GM18508 (cell line): Measurements from ENCODE around the gene KIAA1958.
"Not testable (repeated sequence)": the region's sequence is repeated elsewhere in the genome, so short reads cannot be mapped to it uniquely, and the experiment has no call there.

Experiments
- ATAC-seq: cut with Tn5 transposase; IDR thresholded peaks from one replicate; pipeline ENCODE4 v1.9.1; 2021; ENCODE audit warnings: moderate number of reproducible peaks; ENCODE audit not compliant: insufficient read depth, unreplicated experiment

Gene KIAA1958

GRCh38 chr9:112642126-112642525 lies 155.5 kb downstream of the KIAA1958 start:
- ATAC-seq = no peak

DNA sequence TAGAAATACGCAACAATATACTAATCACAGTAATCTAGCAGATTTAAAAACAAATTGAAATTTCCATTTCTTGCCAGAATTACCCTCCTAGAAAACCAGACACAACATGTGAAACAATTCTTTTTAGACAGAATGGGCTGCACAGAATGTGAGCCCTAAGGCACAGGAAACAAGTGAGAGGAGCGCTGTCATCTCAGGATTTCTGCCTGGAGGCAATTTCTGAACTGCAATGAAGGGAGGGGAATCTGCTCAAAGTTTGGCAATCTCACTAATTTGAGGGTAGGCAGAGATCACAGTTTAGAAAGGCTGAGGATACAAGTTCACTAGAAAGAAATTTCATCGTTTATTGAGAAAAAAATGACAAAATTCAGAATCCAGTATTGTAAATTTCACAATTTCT lies 161.0 kb downstream of the KIAA1958 start:
- no peak for ATAC-seq

DNA sequence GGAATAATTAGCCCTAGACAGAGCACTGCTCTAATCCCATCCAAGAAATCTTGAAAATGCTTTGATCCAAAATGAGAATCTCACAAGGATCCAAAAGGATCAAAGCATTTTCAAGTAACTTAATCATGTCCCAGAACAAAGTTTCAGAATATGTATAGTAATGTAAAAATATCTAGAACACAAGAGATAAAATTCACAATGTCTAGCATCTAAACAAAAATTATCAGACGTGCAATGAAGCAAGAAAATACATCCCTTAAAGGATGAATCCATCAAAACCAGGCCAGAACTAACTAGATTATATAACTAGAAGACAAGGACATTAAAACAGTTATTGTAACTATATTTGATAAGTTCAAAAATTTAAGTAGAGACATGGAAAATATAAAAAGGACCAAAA lies 162.0 kb downstream of the KIAA1958 start:
- ATAC-seq = no peak

DNA sequence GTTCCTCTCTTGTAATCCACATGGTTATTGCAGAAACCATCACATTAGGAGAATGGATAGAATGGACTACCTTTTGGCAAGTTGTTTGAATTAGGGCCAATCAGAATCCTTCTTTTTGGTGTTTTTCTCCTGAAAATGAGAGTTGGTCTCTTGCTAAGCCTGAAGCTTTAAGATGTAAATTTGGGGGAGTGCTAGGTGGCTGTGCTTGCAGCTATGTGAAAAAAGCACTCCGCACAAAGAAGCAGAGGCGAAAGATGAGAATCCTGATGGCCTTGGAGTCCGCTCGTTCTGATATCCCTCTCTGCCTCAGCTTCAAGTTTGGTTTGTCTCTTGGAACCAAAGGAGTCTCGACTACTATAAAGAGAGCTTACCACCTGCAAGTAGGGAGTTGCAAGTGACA lies 167.7 kb downstream of the KIAA1958 start:
- no peak for ATAC-seq

- ATAC-seq = no peak
Observed at GRCh38 chr9:112655668-112656067, 169.0 kb downstream of the KIAA1958 start.

- ATAC-seq = no peak
Observed at GRCh38 chr9:112659906-112660305, 173.3 kb downstream of the KIAA1958 start.

GRCh38 chr9:112663681-112664080 lies 177.1 kb downstream of the KIAA1958 start:
- ATAC-seq = no peak

DNA sequence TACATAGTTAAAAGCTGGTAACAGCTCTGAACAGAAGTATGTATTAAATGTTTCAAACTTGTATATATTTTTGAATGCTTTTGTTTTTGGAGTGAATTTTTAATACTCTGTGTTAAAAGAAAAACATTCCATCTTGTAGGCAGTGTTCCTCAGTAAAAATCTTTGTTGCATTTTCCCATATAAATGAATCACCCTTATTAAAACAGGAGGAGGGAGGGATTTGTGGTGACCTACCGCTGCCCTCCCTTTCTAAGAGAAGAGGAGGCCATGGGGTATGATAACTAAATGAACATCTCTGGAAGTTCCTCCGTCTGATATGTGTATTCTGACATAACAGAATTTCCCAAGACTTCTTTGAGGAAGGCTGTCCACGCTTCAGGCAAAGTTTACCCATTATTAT lies 177.9 kb downstream of the KIAA1958 start:
- no peak for ATAC-seq

GRCh38 chr9:112665347-112665746 lies 178.7 kb downstream of the KIAA1958 start:
- no peak for ATAC-seq

- no peak for ATAC-seq
Observed at GRCh38 chr9:112669326-112669725, 182.7 kb downstream of the KIAA1958 start.

DNA sequence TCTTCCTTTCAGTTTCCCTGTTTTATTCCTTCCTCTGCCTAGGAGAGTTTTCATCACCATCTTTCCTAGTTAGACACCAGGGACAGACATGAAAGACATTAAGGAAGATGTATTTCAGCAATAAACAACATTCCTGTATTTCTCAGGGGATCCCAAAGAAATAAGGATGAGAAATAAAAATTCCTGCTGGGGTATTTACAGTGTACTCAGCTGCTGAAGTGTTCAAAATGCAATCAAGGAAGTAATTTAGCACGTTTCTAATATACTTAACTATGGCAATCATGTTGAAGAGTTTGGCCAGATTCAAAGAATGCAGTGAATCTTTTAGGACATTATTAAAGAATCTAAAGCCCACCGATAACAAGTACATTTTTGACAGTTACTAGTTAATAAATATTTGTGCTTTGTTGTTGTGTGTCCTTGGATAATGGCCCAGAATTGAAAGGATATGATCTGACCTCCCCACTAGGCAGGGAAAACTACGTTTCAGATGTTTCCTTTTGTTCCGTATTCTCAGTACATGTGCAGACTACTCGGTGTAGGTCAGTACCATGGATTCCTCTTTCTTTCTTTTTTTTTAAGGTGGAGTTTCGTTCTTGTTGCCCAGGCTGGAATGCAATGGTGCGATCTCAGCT lies 184.5 kb downstream of the KIAA1958 start:
- ATAC-seq = no peak

- not testable (repeated sequence) for ATAC-seq
Observed at GRCh38 chr9:112673221-112673620, 186.6 kb downstream of the KIAA1958 start.

GRCh38 chr9:112677040-112677439 lies 190.4 kb downstream of the KIAA1958 start:
- no peak for ATAC-seq

DNA sequence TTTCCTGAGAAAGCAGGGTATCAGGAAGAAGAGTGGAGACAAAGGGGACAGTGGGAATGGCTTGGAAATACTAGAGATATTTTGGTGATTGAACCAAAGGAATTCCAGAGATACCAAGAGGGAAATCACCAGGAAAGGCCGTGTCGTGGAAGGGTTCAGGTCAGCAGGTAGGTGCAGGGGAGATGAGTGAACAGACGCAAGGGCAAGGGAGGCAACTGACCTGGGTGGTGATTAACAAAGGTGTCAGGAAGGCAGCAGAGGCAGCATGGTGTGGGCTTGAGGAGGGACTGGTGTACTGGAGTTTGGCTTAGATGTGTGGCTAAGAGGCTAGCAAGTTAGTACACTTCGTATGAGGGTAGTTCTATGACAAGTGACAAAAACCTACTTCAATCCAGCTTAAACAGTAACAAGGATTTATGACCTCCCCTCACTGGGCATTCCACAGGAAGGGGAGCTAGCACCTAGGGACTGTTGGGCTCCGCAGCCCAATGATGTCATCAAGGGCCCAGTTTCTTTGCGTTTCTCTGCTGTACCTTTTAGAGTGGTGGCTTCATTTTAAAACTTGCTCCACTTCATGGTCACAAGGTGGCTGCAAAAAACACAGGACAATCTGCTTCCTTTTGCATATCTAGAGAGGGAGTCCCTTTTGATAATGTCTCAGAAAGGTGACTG lies 194.2 kb downstream of the KIAA1958 start:
- ATAC-seq = no peak

DNA sequence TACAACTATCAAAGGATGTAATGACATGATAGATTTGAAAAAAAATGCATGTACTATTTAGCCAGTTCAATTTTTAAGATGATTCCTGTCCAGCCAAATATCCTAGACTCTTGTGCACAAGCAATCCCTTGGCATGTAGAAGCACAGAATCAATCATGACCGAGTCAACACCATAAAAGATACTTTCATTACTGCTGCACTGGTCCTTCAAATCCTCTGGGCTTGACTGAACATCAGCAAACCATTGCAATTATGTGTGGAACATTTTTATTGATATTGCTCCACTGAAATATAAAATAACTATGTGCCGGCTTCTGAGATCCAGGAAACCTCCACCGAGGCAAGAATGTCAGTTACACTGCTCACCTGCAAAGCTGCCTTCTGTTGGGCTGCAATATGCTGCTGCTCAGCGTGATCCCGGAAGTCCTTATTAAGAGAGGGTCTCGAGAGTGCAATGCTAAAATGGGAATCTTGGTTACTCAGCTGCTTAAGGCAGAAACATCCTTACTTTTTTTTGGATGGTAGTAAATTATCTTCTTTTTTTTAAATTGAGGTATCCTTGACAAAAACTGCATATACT lies 202.6 kb downstream of the KIAA1958 start:
- no peak for ATAC-seq

- ATAC-seq = no peak
Observed at GRCh38 chr9:112694706-112695555, 208.3 kb downstream of the KIAA1958 start.

DNA sequence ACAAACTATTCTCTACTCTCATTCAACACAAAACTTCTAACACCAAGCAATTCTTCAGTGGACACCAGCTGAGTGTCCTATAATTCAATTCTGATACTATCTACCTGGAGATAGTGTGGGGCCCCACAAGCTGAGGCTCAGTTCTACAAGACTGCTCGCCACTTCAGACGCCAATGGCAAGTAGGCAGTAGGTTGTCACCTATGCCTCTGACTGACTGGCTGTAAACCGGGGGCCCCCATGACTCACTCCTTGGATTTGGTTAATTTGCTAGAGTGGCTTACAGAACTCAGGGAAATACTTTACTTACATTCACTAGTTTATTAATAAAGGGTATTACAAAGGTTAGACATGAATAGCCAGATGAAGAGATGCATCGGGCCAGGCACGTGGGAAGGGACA lies 209.8 kb downstream of the KIAA1958 start:
- no peak for ATAC-seq

GRCh38 chr9:112699230-112699629 lies 212.6 kb downstream of the KIAA1958 start:
- no peak for ATAC-seq

DNA sequence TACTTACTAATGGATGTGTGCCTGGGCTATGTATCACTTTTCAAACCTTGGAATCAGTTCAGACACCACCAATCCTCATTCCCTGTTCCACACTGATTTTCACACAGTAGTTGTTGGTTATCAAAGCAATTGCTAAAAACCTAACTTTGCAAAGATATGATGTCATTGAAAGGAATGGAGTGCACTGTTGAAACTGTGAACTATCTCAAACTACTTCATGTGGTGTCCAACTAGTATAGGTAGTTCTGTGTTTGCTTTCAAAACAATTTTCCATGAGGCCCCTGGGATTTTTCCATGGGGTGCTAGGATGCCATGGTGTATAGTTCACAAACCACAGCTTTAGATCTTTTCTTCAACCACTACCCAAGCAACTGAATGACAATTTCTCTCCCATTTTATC lies 213.5 kb downstream of the KIAA1958 start:
- ATAC-seq = no peak

- no peak for ATAC-seq
Observed at GRCh38 chr9:112703304-112703703, 216.7 kb downstream of the KIAA1958 start.
